HG03103 (cell line): Measurements from ENCODE around the gene LDLRAD3.

Source experiments
- ATAC-seq: cut with Tn5 transposase; IDR thresholded peaks from one replicate; pipeline ENCODE4 v1.9.1; 2021; ENCODE audit warnings: low read depth; ENCODE audit not compliant: unreplicated experiment

LDLRAD3 gene

GRCh38 chr11:36066891-36067290 is 123.0 kb downstream of the LDLRAD3 start:
- no peak for ATAC-seq

GRCh38 chr11:36069576-36070212 is 125.8 kb downstream of the LDLRAD3 start:
- no peak for ATAC-seq

DNA sequence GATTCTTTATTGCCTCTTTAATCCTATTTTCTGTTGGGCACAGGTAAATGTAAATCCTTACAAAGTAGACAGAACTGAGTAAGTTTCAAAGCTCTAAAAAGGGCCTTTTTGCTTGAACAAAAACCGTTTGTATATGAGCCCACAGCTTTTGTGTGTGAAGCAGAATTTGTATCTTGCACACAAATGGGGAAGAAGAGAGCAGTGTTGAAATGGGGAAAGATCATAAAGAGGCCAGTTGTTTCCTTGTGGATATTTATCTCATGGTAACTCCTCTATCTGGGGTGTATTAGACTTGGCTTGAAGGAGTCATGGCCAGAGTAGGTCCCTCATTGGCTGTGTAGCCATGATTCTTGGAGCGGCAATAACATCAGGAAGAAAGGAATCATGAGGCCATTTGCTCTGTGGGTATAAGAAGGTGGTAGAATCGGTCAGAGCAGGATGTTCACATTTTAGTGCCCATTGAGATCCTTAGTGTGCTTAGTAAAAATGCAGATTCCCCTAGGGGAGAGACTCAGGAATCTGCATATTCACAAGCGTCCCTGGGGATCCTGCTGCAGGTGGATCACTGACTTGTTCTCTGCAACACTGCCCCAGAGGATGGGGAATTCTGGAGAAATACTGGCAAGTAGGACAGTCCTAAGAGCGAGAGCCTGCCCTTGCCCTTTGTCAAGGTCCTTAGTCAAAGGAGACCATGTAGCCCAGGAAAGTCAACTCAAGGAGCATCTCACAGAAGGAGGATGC is 126.5 kb downstream of the LDLRAD3 start:
- ATAC-seq, result no peak

DNA sequence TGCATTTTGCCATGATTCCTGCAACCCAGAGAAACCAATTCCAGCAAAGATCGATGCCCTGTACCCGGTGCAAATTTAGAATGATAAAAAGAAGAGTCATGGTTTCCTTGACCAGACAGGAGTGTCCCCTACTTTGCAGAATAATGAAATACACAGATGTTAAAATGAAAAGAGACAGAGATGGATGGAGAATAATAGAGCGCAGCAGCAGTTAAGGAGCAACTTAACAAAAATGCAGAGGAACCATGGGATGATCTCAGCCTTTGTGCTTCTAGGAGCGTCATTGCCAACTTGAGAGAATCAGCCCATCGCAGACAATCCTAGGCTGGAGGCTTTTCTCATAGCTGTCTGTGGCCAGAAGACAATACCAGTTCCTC is 127.1 kb downstream of the LDLRAD3 start:
- ATAC-seq, result no peak

GRCh38 chr11:36071917-36072500 is 128.1 kb downstream of the LDLRAD3 start:
- no peak for ATAC-seq

- ATAC-seq, result no peak
Observed at GRCh38 chr11:36073411-36074203, 129.7 kb downstream of the LDLRAD3 start.

DNA sequence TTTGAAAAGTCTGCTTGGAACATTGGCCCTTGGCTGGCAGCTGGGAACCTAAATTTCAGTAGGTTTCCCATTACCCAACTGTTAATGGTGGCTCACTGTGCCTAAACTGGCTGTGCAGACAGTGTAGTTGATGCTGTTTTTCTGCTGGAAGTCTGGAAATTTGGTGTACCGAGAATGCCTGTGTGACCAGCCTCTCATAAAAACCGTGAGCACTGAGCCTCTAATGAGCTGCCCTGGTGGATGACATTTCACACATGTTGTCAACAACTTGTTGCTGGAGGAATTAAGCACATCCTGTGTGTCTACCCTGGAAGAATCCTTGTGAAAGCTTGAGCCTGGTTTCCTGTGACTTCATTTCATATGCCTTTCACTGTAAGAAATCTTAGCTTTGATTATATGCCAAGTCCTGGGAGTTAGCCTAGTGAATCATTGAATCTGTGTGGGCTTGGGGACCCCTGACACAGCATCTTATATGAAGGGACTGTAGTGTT is 131.1 kb downstream of the LDLRAD3 start:
- ATAC-seq, result no peak

DNA sequence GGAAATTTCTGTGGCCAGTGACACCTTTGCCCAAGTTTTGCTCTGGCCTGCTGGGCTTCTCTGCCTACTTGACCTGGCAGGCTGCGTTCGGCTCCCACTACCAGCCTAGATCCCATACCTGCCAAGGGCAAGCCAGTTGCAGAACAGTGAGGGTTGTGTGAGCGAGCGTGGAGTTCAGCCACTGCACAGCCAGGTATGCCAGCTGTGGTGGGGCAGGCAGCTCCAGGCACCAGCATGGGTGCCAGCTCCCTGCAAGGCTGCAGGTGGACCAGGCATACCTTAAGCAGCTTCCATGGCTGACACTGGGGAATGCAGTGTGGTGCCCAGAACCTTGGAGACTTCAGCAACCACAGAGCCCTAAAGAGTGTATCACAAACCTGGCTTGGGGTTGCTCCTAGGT is 133.5 kb downstream of the LDLRAD3 start:
- ATAC-seq, result no peak

DNA sequence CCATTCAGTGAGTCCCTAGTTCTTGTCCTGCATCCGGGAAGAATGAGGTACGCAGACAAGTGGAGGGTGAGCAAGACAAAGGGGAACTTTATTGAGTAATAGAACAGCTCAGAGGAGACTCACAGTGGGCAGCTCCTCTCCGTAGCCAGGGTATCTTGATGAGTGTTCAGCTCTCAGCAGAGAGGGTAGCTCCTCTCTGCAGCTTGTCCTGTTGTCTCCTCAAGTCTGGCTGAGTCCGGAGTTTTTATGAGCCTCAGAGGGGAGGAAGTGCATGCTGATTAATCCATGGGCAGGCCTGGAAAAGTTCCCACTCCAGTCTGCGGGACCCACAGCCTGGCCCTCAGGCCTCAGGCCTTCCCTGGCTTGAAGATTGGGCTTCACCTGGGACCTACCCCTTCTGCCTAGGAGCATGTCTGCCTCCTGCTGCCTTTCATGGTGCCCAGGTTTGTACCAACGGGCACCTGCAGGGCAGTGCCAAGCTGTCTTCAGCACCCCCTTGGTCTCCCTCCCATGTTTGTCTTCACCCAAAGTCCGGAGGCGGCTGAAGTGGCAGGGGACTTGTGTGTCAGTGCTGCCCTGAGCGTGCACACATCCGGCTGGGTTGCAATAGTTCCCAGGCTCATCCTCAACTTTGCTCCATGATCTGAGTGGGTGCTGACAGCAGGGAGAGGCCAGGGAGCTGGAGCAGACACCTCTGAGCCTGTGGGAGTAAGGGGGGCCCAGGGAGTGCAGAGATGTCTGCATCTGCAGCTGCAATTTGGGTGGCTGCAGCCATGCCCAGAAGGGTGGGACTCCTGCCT is 134.2 kb downstream of the LDLRAD3 start:
- ATAC-seq, result no peak

DNA sequence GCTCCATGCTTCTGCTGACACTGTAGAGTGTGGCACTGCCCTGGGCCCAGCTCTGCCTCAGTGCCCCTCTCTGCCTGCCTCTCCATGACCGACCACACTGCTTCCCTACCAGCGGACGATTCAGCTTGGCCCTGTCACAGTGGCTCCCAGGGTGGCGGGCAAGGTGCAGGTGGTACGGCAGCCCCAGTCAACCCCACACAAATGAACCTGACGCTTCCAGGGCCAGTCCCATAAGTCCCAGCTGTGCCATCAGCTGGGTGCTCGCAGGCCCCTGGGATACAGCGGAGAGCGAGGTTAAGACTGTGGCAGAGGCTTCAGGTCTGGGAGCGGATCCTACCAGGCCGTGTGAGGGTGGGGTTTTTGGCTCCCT is 134.8 kb downstream of the LDLRAD3 start:
- no peak for ATAC-seq

DNA sequence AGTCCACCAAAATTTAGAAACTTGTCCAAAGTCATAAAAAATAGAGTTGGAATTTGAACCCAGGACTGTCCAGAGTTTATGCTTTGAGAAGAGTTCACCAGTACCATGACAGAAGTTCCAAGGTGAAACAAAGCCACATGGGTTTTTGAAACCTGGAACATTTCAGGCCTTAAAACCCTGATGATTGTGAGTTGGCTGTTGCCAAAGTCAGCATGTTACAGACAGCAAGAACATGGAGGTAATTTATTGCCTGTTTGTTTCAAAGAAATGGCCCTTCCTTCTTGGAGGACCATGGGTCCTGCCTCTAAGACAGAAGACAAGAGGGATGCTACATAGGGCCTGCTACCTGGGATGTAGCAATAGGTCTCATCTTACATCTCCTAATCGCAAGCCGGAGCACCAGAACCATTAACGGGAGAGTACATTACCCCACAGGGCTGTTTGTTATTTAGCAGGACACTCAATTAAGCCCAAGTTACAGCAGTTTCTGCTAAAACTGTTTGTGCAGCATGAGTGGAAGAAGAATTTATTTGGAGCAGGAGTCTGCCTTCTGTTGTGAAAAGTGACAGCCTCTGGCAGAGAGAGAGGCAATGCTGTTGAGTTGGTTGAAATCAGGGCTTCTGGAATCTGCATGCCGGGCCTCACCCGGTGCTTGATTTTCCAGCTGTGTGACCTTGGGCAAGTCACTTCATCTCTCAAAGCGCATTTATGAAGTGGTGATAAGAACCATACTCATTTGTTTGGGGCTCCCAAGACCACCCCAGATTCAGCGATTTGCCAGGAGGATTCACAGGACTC is 136.2 kb downstream of the LDLRAD3 start:
- ATAC-seq, result no peak

DNA sequence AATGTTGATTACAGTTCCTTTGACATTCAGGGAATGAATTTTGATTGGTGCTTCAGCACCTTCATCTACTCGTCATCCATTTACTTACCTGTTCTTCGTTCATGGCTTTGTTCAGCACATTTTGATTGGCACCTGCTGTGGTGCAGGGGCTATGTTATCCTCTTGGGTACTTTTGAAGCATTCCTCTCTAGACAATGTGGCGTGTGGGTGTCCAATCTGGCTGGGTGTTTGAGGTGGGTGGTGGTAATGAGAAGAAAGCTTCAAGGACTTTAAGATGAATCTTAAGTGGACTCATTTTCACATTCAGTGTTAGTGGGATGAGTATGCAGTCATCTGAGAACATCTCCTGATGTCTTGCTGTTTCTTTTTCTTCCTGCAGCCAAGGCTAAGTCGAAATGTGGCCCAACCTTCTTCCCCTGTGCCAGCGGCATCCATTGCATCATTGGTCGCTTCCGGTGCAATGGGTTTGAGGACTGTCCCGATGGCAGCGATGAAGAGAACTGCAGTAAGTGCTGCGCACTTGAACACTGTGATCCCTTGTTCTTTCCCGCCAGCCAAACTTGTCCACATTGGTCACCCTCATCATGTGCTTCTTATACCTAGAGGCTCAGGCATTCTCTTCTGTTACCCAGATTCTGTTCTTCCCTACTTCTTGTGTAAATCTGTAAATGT is 137.5 kb downstream of the LDLRAD3 start:
- no peak for ATAC-seq

GRCh38 chr11:36086366-36086765 is 142.5 kb downstream of the LDLRAD3 start:
- ATAC-seq, result no peak

DNA sequence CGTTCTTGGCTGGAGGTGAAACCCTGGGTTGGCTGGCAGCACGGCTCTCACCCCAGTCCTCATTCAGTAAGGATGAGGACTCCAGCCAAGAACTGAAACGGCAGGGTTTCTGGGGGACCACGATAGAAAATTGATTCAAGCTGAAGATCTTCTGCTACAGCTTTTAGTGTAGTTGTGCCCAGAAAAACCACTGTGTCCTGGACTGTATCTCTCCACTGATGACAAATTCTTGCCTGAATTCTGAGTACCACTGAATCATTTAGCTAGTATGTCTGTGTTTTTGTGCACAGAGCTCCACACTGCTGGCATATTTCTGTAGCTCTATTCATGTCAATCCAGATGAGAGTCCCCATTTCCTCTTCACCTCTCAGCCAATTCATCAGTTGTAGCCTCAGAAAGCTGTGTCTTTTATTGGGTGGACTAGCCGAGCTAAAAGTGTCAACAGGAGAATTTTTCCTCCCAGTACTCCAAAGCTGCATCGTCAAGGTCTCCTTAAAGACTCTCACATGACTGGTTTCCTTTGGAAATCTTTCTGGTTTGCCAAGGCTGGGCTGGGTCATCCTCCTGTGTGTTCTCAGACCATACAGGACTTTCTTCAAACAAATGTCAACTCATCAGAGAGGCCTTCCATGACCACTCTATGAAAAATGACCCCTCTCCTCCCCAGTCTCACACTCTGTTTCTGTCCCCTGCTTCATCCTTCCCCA is 144.6 kb downstream of the LDLRAD3 start:
- no peak for ATAC-seq

DNA sequence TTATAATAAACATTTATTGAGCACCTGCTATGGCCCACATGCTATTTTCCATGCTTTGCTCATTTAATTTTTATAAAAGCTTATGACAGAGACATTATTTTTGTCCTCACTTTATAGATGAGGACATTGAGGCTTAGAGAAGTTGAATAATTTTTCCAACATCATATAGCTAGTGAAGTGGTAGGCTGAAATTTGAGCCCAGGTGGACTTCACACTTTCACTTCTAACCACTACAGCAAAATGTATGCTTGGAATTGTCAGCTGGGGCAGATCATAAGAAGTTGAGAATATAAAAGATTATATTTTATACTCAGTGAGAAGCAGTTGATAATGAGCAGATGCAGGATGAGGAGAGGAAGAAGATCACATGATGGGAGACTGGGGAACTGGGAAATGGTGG is 146.1 kb downstream of the LDLRAD3 start:
- ATAC-seq, result no peak

DNA sequence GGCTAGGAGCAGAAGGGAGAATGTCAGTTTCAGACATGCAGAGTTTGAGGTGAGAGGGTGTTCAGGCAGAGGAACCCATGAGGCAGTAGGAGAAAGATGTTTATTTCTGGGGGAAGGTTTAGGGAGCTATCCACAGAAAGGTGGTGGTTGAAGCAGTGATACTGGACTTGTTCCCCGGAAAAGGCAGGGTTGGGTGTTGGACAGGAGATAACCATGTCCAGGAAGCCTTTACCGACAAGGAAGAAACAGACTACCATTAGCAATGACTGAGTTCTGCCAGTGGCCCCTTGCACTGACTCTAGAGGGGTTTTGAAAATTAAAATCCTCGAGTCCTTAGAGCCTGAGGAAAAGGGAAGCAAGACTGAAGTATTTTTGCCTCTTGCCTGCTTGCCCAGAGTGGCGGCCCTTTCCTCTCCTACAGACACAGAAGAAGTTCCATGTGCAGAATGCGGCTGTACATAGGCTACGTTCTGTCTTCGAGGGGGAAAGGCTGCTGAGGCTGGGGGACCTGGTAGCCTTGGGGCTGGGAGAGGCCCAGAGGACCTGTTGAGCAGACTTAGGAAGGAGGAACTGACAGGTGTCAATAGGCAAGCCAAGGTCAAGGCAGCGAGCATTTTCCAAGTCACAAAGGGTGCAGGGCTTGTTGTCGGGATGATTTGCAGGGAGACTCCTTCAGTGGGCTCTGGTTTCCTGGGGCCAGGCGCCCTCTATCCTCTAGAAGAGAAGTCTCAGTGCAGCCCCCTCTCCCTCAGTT is 146.7 kb downstream of the LDLRAD3 start:
- ATAC-seq, result no peak

GRCh38 chr11:36091256-36091811 is 147.5 kb downstream of the LDLRAD3 start:
- no peak for ATAC-seq
